HG03159 (cell line): Measurements from ENCODE around the gene OTOG.

Source experiments
- ATAC-seq: cut with Tn5 transposase; IDR thresholded peaks from one replicate; pipeline ENCODE4 v1.9.1; 2021; ENCODE audit warnings: mild to moderate bottlenecking, moderate library complexity; ENCODE audit not compliant: unreplicated experiment

The OTOG gene

GRCh38 chr11:17560281-17561110 lies 13.4 kb downstream of the OTOG start:
- ATAC-seq: no peak

- no peak for ATAC-seq
Observed at GRCh38 chr11:17561111-17561415, 14.0 kb downstream of the OTOG start.

GRCh38 chr11:17561526-17561925 lies 14.5 kb downstream of the OTOG start:
- no peak for ATAC-seq

- ATAC-seq: no peak
Observed at GRCh38 chr11:17563231-17563646, 16.2 kb downstream of the OTOG start.

- ATAC-seq: no peak
Observed at GRCh38 chr11:17563961-17564686, 17.1 kb downstream of the OTOG start.

GRCh38 chr11:17564687-17565042 lies 17.6 kb downstream of the OTOG start:
- ATAC-seq: no peak

GRCh38 chr11:17568944-17569343 lies 21.9 kb downstream of the OTOG start:
- no peak for ATAC-seq

GRCh38 chr11:17570034-17570433 lies 23.0 kb downstream of the OTOG start:
- ATAC-seq: no peak

GRCh38 chr11:17571431-17572358 lies 24.6 kb downstream of the OTOG start:
- no peak for ATAC-seq

- ATAC-seq: no peak
Observed at GRCh38 chr11:17572359-17572690, 25.3 kb downstream of the OTOG start.

GRCh38 chr11:17572791-17573460 lies 25.9 kb downstream of the OTOG start:
- ATAC-seq: no peak

GRCh38 chr11:17573526-17573925 lies 26.5 kb downstream of the OTOG start:
- ATAC-seq: no peak

GRCh38 chr11:17574141-17575091 lies 27.4 kb downstream of the OTOG start:
- no peak for ATAC-seq

- ATAC-seq: no peak
Observed at GRCh38 chr11:17575431-17576425, 28.7 kb downstream of the OTOG start.

GRCh38 chr11:17578296-17578695 lies 31.2 kb downstream of the OTOG start:
- ATAC-seq: no peak

GRCh38 chr11:17578958-17579357 lies 31.9 kb downstream of the OTOG start:
- no peak for ATAC-seq

GRCh38 chr11:17579451-17579850 lies 32.4 kb downstream of the OTOG start:
- ATAC-seq: no peak

- no peak for ATAC-seq
Observed at GRCh38 chr11:17580271-17580670, 33.2 kb downstream of the OTOG start.
